SU-DHL-6 (cell line): ENCODE results near the gene LILRA2.
"Not testable (repeated sequence)": the region's sequence is repeated elsewhere in the genome, so short reads cannot be mapped to it uniquely, and the experiment has no call there.

Source experiments
- H2AFZ ChIP-seq: fragments of 200-600 bp; sonication (generic); 2 replicates; pipeline ENCODE4 v1.6.1; 2014; ENCODE audit warnings: low read depth, mild to moderate bottlenecking, moderate library complexity, mixed read lengths, antibody characterized with exemption, low read length; ENCODE audit not compliant: severe bottlenecking
- H3F3A ChIP-seq: fragments of 200-600 bp; shearing (Covaris generic); 2 replicates; pipeline ENCODE4 v1.6.0; 2016; ENCODE audit warnings: antibody characterized with exemption, mild to moderate bottlenecking; ENCODE audit not compliant: insufficient read depth
- H3K27ac ChIP-seq: fragments of 200-600 bp; sonication (generic); 2 replicates; pipeline ENCODE4 v1.5.1; 2016; ENCODE audit warnings: low read depth, mild to moderate bottlenecking, low read length, moderate library complexity, mixed read lengths
- H3K27me3 ChIP-seq: fragments of 200-600 bp; sonication (generic), shearing (Covaris generic); 2 replicates; pipeline ENCODE4 v1.6.0; 2014; ENCODE audit warnings: mild to moderate bottlenecking, low read length
- H3K36me3 ChIP-seq: fragments of 200-600 bp; sonication (generic); 2 replicates; pipeline ENCODE4 v1.6.1; 2014; ENCODE audit warnings: mild to moderate bottlenecking, low read length, mixed read lengths
- H3K4me2 ChIP-seq: fragments of 300-600, 200-600 bp; shearing (Covaris generic), sonication (generic); 2 replicates; pipeline ENCODE4 v1.6.0; 2014; ENCODE audit warnings: low read length, low read depth, mild to moderate bottlenecking; ENCODE audit not compliant: poor library complexity, severe bottlenecking
- H3K4me3 ChIP-seq: fragments of 200-600 bp; sonication (generic); 2 replicates; pipeline ENCODE4 v1.5.1; 2014; ENCODE audit warnings: antibody characterized with exemption, low read length, mild to moderate bottlenecking, mixed read lengths; ENCODE audit not compliant: insufficient read depth, poor library complexity, severe bottlenecking
- H3K79me2 ChIP-seq: fragments of 200-600 bp; sonication (generic); 2 replicates; pipeline ENCODE4 v1.6.1; 2014; ENCODE audit warnings: mild to moderate bottlenecking, low read length, moderate library complexity; ENCODE audit not compliant: insufficient read depth
- H3K9ac ChIP-seq: fragments of 200-600 bp; sonication (generic); 2 replicates; pipeline ENCODE4 v1.7.0; 2014; ENCODE audit warnings: mild to moderate bottlenecking, low read length
- H3K9me2 ChIP-seq: fragments of 200-600 bp; sonication (generic); replicated peaks from 2 replicates; pipeline ENCODE4 v1.6.1; 2014; ENCODE audit warnings: low read length; ENCODE audit not compliant: insufficient read depth
- H3K9me3 ChIP-seq: fragments of 200-600 bp; sonication (generic); 2 replicates; pipeline ENCODE4 v1.6.1; 2014; ENCODE audit warnings: low read length, mixed read lengths; ENCODE audit not compliant: insufficient read depth
- H4K20me1 ChIP-seq: fragments of 200-600 bp; sonication (generic); 2 replicates; pipeline ENCODE4 v1.6.1; 2014; ENCODE audit warnings: low read depth, mild to moderate bottlenecking, antibody characterized with exemption, low read length, moderate library complexity, mixed read lengths
- CTCF ChIP-seq: fragments of 200-600 bp; sonication (generic); IDR thresholded peaks from one replicate; pipeline ENCODE4 v1.5.1; 2017; ENCODE audit warnings: antibody characterized with exemption, mild to moderate bottlenecking, low read length, moderate library complexity; ENCODE audit not compliant: insufficient read depth, poor library complexity, severe bottlenecking
- EZH2phosphoT487 ChIP-seq: fragments of 200-600 bp; sonication (generic), shearing (Covaris generic); conservative IDR thresholded peaks from 2 replicates; pipeline ENCODE4 v1.6.1; 2018; ENCODE audit warnings: mild to moderate bottlenecking, antibody characterized with exemption, low read length, moderate library complexity, mixed read lengths

LILRA2 gene

GRCh38 chr19:54633401-54633800 lies 59.8 kb downstream of the LILRA2 start:
- H3K9me3 ChIP-seq = no peaks in the 10 kb centered on the region

GRCh38 chr19:54636081-54636480 lies 62.5 kb downstream of the LILRA2 start:
- not testable (repeated sequence) for H3K9ac ChIP-seq, H2AFZ ChIP-seq, H4K20me1 ChIP-seq, H3K27me3 ChIP-seq, H3F3A ChIP-seq, H3K36me3 ChIP-seq, H3K79me2 ChIP-seq, H3K4me3 ChIP-seq, H3K4me2 ChIP-seq, H3K9me2 ChIP-seq, H3K27ac ChIP-seq, H3K9me3 ChIP-seq

More at GRCh38 chr19:54633401-54633800, 59.8 kb downstream of the LILRA2 start:
- Histone ChIP-seq H3K27me3 (no peaks in the 10 kb centered on the region), H3K27ac (no peak overlapping the region), H3K9ac (no peak overlapping the region), H3K4me2 (no peak overlapping the region), H3K9me2 (no peaks in the 10 kb centered on the region), H2AFZ (no peak overlapping the region), H3K79me2 (no peaks in the 10 kb centered on the region), H3K4me3 (no peak overlapping the region), H3K36me3 (no peaks in the 10 kb centered on the region), H3F3A (no peaks in the 10 kb centered on the region), H4K20me1 (no peaks in the 10 kb centered on the region)
- TF ChIP-seq CTCF = no peak
- no peak for TF ChIP-seq EZH2phosphoT487

- H3K36me3 ChIP-seq = no peaks in the 10 kb centered on the region
- no peaks in the 10 kb centered on the region for H3K9me2 ChIP-seq
- no peak for TF ChIP-seq EZH2phosphoT487
- no peaks in the 10 kb centered on the region for H3F3A ChIP-seq
- no peak overlapping the region for H3K4me3 ChIP-seq
- H3K9me3 ChIP-seq = no peaks in the 10 kb centered on the region
- no peak overlapping the region for H3K9ac ChIP-seq
- no peak overlapping the region for H3K4me2 ChIP-seq
- H4K20me1 ChIP-seq = no peaks in the 10 kb centered on the region
- H3K79me2 ChIP-seq = no peaks in the 10 kb centered on the region
- H2AFZ ChIP-seq = no peak overlapping the region
- H3K27me3 ChIP-seq = no peaks in the 10 kb centered on the region
- H3K27ac ChIP-seq = no peak overlapping the region
These were observed 65.1 kb downstream of the LILRA2 start for GRCh38 chr19:54638683-54639082.
